Measurements from ENCODE around the gene SYT10.
"Not testable (repeated sequence)": the region's sequence is repeated elsewhere in the genome, so short reads cannot be mapped to it uniquely, and the experiment has no call there.

Gene SYT10

GRCh38 chr12:33357181-33357580 is 82.4 kb downstream of the SYT10 start:
- DNase-seq = no peak

DNA sequence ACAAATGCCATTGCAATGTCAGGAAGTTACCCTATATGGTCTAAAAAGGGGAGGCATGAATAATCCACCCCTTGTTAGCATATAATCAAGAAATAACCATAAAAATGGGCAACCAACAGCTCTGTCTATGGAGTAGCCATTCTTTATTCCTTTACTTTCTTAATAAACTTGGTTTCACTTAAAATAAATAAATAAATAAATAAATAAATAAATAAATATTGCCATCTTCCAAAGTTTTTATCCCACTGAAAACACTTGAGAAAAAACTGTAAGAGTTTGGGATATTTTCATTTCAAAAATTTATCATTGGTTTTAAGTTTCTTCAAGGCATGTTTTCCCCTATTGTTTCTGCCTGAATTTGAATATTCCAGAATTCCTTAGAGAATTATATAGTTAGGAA is 89.8 kb downstream of the SYT10 start:
- no peak for DNase-seq

GRCh38 chr12:33331961-33332398 is 107.6 kb downstream of the SYT10 start:
- not testable (repeated sequence) for DNase-seq

DNA sequence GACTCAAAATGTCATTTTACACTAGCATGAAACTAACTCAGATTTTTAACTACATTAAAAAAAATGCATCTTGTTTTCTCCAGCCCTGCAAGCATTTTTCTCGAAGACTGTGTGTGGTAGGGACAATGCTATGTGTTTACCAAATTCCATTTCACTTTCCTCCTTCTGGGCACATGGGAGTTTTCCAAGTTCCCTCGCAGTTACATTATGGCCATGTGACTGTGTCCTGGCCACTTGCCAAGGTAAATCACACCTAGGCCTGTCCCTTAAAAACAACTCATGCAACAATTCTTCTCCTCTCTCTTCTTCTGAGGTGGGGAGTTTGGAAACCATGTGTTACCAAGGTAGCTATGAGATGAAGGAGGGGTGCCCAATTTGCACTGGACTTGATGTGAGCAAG is 108.7 kb downstream of the SYT10 start:
- DNase-seq = no peak

All from hypothalamus (tissue), 51 donors.